Gastroesophageal sphincter (tissue), 3 donors: ENCODE results near the gene WNT3.

Source experiments
- POLR2AphosphoS5 ChIP-seq: sonication (generic); formaldehyde crosslinking; IDR thresholded peaks from one replicate; pipeline ENCODE4 v1.6.1; 2017; ENCODE audit warnings: antibody characterized with exemption
- TF ChIP-seq, protein P1 (sequence below), 4 experiments: fragments of 200-600 bp in 2 of 4; fragments of 450-650 bp in 2 of 4; sonication (generic) in 1 of 4; IDR thresholded peaks; one replicate each; pipeline ENCODE4 v1.5.1; 2017 to 2019; ENCODE audit warnings: antibody characterized with exemption in 4 of 4, mild to moderate bottlenecking in 2 of 4, moderate library complexity in 2 of 4

- TF ChIP-seq, protein P1, sequence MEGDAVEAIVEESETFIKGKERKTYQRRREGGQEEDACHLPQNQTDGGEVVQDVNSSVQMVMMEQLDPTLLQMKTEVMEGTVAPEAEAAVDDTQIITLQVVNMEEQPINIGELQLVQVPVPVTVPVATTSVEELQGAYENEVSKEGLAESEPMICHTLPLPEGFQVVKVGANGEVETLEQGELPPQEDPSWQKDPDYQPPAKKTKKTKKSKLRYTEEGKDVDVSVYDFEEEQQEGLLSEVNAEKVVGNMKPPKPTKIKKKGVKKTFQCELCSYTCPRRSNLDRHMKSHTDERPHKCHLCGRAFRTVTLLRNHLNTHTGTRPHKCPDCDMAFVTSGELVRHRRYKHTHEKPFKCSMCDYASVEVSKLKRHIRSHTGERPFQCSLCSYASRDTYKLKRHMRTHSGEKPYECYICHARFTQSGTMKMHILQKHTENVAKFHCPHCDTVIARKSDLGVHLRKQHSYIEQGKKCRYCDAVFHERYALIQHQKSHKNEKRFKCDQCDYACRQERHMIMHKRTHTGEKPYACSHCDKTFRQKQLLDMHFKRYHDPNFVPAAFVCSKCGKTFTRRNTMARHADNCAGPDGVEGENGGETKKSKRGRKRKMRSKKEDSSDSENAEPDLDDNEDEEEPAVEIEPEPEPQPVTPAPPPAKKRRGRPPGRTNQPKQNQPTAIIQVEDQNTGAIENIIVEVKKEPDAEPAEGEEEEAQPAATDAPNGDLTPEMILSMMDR (IDR thresholded peaks at IDR 0.05), result no peak
- TF ChIP-seq POLR2AphosphoS5, result no peak
These were observed 32.2 kb upstream of the WNT3 start for GRCh38 chr17:46850688-46851028.
